ENCODE measurements around the gene RICTOR. TPM values are rescaled to one million over a fixed set of nuclear protein-coding genes. Genes with fewer than 3 reads are reported as not detected.

The RICTOR gene
- total and polyA plus RNA-seq, 9 of the 15 experiments (the other 6 are each of a cell fraction or from before 2014, with no cell fraction given): 13.9 to 46.6 (median 22.6) TPM

DNA sequence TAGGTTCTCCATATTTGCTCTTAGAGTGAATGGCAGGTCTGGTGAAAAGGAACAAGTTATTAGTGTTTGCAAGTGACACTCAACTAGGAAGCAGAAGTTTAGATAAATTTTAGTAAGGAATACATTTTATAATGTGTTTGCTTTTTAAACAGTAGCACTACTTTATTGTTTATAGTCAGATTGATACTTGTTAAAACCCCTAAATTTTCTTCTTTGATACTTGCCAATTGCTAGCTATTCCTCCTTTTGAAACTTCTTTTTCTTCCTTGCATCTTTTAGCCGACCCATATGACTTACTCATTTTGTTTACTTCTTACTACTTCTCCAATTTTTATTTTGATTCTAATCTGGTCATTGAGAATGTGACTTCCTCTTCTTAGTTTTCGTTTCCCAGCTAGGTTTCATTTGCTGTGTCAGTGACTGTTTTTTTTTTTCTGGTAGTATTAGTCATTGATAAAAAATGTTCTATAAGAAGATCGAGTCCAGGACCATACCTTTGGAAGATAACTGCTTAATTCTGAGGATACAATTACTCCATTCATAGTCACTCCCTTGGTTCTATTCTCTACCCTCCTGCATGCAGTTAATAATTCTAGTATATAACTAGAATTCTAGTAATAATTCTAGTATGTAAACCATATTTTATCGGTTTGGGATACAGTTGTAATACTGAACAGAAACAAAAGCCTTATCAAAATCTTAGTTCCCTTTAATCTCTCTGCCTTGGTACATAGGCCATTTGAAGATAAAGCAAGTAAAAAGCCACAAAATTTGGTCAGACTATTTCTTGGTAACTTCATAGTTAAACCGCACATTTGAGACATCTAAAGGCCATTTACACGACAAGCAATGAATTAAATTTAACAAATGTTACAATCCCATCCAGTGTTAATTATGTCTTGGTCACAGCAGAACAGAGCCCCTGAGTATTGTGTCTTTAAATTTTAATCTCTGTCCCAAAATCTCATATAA is 2.8 kb upstream of the RICTOR start (continued):
- TF ChIP-seq GATAD2A (IDR thresholded peaks at IDR 0.05) (no peak), KDM1A (IDR thresholded peaks at IDR 0.05) (no peak), C11orf30 (IDR thresholded peaks at IDR 0.05; ENCODE audit: low read depth) (peak; percentile 61), SMAD2 (IDR thresholded peaks at IDR 0.05; ENCODE audit: low read depth, low read length) (no peak), LCOR (CRISPR knock-in tag; IDR thresholded peaks at IDR 0.05) (0 out of 2 replicates have a peak, but pooled peaks have one; percentile 63), CREBBP (IDR thresholded peaks at IDR 0.05; ENCODE audit: low read depth, low read length) (no peak), HDGF (IDR thresholded peaks at IDR 0.05) (no peak), SMAD1 (IDR thresholded peaks at IDR 0.05; ENCODE audit: low read depth, low read length, partially characterized antibody) (no peak), RNF2 (IDR thresholded peaks at IDR 0.05) (no peak), ZSCAN29 (IDR thresholded peaks at IDR 0.05) (no peak), ZNF3 (CRISPR knock-in tag; IDR thresholded peaks at IDR 0.05) (no peak), KLF10 (CRISPR knock-in tag; IDR thresholded peaks at IDR 0.05) (no peak), DACH1 (IDR thresholded peaks at IDR 0.05; ENCODE audit: partially characterized antibody) (no peak), RBM15 (IDR thresholded peaks at IDR 0.05; ENCODE audit: insufficient read depth, low read length) (no peak), SAP30 (IDR thresholded peaks at IDR 0.05; ENCODE audit: borderline replicate concordance, insufficient read depth, low read depth, low read length, poor library complexity, severe bottlenecking) (no peak)
- TF ChIP-seq, protein P1, sequence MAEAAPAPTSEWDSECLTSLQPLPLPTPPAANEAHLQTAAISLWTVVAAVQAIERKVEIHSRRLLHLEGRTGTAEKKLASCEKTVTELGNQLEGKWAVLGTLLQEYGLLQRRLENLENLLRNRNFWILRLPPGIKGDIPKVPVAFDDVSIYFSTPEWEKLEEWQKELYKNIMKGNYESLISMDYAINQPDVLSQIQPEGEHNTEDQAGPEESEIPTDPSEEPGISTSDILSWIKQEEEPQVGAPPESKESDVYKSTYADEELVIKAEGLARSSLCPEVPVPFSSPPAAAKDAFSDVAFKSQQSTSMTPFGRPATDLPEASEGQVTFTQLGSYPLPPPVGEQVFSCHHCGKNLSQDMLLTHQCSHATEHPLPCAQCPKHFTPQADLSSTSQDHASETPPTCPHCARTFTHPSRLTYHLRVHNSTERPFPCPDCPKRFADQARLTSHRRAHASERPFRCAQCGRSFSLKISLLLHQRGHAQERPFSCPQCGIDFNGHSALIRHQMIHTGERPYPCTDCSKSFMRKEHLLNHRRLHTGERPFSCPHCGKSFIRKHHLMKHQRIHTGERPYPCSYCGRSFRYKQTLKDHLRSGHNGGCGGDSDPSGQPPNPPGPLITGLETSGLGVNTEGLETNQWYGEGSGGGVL (CRISPR knock-in tag; IDR thresholded peaks at IDR 0.05): no peak
- TF ChIP-seq, protein P2, sequence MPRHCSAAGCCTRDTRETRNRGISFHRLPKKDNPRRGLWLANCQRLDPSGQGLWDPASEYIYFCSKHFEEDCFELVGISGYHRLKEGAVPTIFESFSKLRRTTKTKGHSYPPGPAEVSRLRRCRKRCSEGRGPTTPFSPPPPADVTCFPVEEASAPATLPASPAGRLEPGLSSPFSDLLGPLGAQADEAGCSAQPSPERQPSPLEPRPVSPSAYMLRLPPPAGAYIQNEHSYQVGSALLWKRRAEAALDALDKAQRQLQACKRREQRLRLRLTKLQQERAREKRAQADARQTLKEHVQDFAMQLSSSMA (CRISPR knock-in tag; IDR thresholded peaks at IDR 0.05): peak; percentile 41; the same call in 1 of the 2 replicates
- TF ChIP-seq, protein P3, sequence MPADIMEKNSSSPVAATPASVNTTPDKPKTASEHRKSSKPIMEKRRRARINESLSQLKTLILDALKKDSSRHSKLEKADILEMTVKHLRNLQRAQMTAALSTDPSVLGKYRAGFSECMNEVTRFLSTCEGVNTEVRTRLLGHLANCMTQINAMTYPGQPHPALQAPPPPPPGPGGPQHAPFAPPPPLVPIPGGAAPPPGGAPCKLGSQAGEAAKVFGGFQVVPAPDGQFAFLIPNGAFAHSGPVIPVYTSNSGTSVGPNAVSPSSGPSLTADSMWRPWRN (IDR thresholded peaks at IDR 0.05; ENCODE audit: low read depth): 0 out of 2 replicates have a peak, but pooled peaks have one; percentile 32
- TF ChIP-seq, protein P4, sequence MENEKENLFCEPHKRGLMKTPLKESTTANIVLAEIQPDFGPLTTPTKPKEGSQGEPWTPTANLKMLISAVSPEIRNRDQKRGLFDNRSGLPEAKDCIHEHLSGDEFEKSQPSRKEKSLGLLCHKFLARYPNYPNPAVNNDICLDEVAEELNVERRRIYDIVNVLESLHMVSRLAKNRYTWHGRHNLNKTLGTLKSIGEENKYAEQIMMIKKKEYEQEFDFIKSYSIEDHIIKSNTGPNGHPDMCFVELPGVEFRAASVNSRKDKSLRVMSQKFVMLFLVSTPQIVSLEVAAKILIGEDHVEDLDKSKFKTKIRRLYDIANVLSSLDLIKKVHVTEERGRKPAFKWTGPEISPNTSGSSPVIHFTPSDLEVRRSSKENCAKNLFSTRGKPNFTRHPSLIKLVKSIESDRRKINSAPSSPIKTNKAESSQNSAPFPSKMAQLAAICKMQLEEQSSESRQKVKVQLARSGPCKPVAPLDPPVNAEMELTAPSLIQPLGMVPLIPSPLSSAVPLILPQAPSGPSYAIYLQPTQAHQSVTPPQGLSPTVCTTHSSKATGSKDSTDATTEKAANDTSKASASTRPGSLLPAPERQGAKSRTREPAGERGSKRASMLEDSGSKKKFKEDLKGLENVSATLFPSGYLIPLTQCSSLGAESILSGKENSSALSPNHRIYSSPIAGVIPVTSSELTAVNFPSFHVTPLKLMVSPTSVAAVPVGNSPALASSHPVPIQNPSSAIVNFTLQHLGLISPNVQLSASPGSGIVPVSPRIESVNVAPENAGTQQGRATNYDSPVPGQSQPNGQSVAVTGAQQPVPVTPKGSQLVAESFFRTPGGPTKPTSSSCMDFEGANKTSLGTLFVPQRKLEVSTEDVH (IDR thresholded peaks at IDR 0.05; ENCODE audit: low read depth, partially characterized antibody): peak; percentile 59
- TF ChIP-seq, protein P5, sequence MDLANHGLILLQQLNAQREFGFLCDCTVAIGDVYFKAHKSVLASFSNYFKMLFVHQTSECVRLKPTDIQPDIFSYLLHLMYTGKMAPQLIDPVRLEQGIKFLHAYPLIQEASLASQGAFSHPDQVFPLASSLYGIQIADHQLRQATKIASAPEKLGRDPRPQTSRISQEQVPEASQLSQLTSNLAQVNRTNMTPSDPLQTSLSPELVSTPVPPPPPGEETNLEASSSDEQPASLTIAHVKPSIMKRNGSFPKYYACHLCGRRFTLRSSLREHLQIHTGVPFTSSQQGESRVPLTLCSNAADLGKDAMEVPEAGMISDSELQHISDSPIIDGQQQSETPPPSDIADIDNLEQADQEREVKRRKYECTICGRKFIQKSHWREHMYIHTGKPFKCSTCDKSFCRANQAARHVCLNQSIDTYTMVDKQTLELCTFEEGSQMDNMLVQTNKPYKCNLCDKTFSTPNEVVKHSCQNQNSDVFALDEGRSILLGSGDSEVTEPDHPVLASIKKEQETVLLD (IDR thresholded peaks at IDR 0.05): peak; percentile 76; the same call in 1 of the 2 replicates
